GM19328 (cell line): ENCODE measurements around the gene GBE1.
"Not testable (repeated sequence)": the region's sequence is repeated elsewhere in the genome, so short reads cannot be mapped to it uniquely, and the experiment has no call there.

ENCODE experiments used
- ATAC-seq: cut with Tn5 transposase; IDR thresholded peaks from one replicate; pipeline ENCODE4 v1.9.1; 2021; ENCODE audit warnings: mild to moderate bottlenecking, moderate library complexity; ENCODE audit not compliant: unreplicated experiment

GBE1 gene

DNA sequence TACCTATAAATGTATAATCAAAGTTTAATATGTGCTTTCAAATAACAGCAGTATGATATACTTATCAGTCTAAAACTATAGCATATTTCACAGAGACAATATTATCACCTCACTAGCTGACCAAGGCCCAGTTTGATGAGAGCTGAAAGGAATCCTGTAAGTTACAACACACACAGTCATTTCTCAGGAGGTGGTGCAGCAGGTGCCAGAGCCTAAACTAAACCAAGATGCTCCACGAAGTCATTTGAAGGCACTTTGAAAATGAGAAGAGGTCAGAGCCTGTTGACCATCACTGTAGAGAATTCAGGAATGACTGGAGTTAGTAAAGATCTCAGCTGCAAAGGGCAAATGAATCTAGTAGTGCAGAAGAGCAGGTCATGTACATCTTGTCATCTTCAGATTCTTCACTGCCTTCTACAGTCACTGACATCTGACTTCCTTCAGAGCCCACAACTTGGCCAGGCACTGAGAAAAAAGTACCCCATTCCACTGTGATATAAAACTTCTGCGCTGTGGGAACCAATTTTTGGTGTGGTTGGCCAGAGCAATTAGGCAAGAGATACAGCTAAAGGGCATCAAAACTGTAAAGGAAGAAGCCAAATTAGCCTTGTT lies 7.9 kb downstream of the GBE1 start:
- ATAC-seq: no peak

GRCh38 chr3:81752604-81753003 lies 8.8 kb downstream of the GBE1 start:
- no peak for ATAC-seq

- ATAC-seq: no peak
Observed at GRCh38 chr3:81749265-81749664, 12.2 kb downstream of the GBE1 start.

DNA sequence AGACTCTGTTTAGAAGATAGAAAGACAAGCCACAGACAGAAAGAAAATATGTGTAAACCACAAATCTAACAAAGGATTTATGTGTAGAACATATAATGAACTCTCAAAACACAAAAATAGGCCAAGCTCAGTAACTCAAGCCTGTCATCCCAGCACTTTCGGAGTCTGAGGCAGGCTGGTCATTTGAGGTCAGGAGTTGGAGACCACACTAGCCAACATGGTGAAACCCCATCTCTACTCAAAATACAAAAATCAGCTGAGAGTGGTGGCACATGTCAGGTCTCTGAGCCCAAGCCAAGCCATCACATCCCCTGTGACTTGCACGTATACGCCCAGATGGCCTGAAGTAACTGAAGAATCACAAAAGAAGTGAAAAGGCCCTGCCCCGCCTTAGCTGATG lies 14.2 kb downstream of the GBE1 start:
- not testable (repeated sequence) for ATAC-seq

- no peak for ATAC-seq
Observed at GRCh38 chr3:81744366-81744765, 17.1 kb downstream of the GBE1 start.

GRCh38 chr3:81743096-81744025 lies 18.1 kb downstream of the GBE1 start:
- no peak for ATAC-seq

GRCh38 chr3:81742581-81742980 lies 18.9 kb downstream of the GBE1 start:
- ATAC-seq: no peak

DNA sequence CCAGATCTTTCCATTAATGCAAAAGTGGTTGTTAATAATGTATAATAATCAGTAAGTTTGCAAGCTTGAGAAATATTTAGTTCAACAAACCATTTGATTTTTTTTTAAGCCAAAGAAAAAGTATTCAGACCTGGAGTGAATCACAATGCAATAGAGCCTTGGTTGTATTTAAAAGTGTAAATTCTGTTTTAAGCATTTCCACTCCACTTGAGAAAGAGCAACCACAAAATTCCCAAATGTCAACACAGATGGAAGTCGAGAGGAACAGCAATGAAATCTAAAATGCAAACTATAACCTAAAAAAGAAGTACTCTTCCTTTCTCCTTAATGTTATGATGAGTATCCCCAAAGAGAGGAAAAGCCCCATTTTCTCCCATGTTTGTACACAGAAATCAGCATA lies 20.2 kb downstream of the GBE1 start:
- ATAC-seq: no peak

GRCh38 chr3:81740731-81741130 lies 20.7 kb downstream of the GBE1 start:
- no peak for ATAC-seq

- ATAC-seq: no peak
Observed at GRCh38 chr3:81735334-81735733, 26.1 kb downstream of the GBE1 start.

DNA sequence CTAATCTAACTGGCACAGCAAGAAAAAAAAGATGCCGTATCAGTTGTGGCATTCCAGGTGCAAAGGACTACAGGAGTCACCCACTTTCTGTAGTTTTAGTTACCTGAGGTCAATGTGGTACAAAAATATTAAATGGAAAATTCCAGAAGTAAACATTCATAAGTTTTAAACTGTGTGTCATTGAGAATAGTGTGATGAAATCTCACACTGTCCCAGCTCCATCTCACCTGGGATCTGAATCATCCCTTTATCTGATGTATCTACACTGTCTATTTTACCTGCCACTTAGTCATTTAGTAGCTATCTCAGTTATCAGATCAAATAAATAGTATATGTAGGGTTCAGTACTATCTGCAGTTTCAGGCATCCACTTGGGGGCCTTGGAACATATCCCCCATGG lies 26.7 kb downstream of the GBE1 start:
- no peak for ATAC-seq

DNA sequence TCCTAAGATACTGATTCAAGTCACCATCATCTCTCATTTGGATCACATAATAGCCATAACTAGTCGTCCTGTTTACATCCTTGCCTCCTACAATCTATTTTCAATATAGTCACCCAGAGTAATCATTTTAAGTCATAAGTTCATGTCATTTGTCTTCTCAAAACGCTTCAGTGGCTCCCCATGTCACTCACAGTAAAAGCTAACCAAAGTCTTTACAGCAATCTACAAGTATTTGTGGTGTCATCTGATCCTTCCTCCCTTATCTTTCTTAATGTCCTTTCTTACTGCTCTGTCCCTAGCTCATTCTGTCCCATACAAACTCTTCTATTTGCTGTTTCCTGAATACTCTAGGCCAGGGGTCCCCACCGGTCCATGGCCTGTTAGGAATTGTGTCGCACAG lies 28.8 kb downstream of the GBE1 start:
- no peak for ATAC-seq

DNA sequence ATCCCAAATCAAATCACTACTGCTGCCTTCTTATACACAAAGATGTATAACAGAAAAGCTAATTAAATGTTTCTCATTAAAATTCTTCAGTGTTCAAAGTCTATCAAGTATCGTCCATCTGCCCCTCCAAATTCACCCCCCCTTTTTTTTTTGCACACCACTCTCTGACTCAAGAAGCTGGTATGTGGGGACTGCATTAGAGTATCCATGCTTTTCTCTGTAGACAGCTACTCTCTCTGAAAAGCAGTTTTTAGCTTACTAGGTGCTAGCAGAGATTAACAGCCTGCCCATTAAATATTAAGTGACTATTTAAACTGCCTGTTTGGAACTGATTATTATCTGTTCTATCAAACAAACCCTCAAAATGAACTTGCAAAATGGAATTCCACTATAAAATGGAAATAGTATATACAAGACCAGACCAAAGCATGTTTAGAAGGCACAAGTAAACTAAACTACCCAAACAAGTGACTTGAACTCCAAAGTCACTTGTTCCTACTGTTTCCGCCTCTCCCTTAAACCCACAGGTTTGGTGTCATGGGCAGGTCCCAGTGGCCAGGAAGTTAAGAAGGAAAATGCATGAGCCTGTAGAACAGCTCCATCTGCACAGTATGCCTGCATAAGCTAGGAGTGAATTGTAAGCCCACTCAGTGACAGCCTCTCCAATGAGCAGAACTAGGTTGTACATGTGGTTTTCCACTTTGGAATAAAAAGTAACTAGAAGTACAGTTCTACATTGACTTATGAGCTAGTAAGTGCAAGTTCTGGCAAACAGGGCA lies 32.5 kb downstream of the GBE1 start:
- no peak for ATAC-seq

DNA sequence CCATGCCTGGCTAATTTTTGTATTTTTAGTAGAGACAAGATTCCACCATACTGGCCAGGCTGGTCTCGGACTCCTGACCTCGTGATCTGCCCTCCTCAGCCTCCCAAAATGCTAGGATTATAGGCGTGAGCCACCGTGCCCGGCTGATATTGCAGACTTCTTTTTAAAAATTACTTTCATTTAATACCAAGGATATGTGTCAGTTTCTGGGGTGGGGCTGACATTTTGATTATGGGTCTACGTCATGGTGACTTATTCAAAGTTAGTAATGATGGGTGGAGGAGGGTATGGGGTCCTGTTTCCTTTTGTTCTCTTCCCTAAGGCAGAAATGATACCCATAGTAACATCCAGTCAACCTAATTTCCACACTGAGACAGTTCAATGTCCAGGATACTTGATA lies 34.7 kb downstream of the GBE1 start:
- ATAC-seq: no peak

DNA sequence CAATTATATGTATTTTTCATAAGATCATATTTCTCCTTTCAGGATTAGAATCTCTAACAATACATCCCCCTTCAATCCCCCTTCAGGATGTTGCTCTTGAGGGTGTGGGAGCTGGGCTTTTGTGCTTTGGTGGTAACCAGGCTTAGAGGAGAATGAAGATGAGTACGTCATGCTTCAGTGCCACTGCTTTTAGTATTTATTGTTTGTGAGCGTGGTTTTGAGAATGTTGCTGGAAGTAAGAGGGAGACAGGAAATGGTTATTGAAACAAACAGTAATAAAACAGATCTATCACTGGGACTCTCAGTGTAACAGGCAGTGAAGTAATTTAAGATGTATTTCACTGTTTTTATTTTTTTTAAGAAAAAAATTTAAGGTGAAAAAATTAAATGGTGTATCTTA lies 35.3 kb downstream of the GBE1 start:
- no peak for ATAC-seq

DNA sequence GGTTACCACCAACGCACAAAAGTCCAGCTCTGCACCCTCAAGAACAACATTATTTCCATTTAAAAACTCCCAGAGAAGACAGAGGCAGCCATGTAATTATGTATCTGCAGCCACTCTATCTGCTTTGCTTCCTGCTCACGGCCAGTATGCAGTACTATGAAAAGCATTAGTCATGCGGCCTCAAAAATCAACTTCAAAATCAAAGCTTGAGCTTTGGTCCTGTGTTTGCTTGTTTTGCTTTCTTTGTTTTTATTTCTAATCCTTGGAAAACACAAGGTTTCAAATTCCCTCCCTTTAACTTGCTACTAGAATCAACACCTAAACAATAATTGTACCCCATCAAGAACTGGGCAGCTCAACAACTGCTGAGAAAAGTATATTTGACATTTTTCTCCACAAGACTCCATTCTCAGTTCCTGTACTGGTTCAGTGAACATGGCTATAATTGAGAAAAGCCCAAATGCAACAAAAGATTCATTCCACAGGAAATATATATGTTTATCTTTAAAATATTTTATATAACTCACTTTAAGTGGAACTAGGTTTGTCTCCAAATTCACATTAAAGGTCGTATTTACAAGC lies 37.6 kb downstream of the GBE1 start:
- ATAC-seq: no peak

DNA sequence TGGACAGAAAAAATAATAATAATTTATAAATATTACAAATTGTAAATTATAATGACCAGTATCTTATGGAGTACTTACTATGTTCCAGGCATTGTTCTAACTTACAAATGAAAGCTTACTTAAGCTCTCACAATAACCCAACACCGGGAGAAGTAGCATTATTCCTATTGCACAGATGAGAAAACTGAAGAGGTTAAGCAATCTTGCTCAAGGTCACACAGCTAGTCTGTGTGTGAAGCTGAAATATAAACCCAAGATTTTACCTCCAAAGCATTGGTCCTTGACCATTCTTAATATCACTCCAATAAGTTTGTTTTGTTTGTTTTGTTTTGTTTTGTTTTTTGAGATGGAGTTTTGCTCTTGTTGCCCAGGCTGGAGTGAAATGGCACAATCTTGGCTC lies 43.1 kb downstream of the GBE1 start:
- no peak for ATAC-seq

DNA sequence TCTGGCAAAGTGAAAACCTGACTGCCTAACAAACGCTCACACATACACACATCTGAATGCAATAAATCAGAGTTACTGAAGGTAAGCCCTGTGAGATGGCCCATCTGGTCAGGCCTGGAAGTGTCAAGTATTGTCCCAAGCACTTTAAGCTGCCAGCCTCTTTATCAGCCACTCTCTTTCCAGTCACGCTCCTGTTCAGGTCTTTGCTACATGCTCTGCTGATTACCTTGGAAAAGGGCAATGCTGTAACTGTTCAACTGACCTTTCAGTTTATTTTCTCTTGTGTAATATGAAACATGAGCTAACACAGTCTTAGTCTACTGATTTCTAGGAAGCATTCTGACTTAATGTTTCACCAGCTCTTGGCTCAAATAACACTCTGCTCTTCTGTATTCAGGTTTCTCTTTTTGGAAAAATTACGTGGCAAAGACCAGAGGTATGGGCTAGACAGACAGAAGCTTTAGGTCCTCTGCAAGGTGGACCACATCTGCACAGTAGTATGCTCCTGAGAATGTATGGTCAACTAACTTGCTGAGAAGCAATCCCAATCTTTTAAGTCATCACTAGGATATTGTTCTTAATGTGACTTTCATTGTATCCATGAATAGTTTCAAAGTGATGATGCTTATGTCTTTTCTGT lies 44.5 kb downstream of the GBE1 start:
- ATAC-seq: no peak

DNA sequence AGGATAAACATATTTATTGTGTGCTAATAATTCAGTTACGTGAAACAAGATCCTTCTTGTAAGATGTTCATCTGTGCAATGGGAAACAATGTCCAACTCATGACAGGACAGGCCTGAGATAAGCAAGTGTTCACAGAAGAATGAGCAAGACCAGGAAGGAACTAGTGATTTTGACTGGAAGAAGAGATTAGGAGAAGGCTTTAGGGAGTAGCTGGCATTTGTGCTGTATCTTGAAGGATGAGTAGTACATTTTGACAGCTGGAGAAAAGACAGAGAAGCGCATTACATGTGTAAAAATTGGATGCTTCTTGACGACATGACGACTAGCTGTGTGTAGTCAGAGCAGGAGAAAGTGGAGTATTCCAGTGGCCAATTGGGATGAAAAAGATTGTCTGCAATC lies 48.4 kb downstream of the GBE1 start:
- no peak for ATAC-seq

DNA sequence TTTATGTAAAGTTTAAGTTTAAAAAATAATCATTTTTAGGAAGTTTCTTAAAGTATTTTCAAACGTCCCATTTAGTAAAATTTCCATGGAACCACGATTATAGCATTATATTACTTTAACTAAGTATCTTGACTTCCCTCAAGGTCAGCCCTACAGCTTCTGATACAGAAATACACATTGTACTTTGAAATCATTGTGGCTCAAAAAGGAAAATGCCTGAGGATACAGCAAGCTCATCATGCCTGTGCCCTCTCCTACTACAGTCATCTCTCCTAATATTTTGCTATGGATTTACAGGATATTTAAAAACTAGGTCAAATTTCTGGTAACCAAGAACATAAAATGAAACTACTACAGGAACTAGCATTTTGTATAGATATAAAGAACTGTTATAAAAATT lies 51.8 kb downstream of the GBE1 start:
- ATAC-seq: no peak

GRCh38 chr3:81707996-81708395 lies 53.4 kb downstream of the GBE1 start:
- no peak for ATAC-seq
